ENCODE results near the gene PPM1N.

Gene PPM1N

GRCh38 chr19:45498411-45499195 lies at the start of gene PPM1N:
TSS of gene PPM1N (plus strand) at chr19:45498443. CDS start at chr19:45498473, 30 bp downstream.
- peak; percentile 77 to 80 for DNase-seq

DNA sequence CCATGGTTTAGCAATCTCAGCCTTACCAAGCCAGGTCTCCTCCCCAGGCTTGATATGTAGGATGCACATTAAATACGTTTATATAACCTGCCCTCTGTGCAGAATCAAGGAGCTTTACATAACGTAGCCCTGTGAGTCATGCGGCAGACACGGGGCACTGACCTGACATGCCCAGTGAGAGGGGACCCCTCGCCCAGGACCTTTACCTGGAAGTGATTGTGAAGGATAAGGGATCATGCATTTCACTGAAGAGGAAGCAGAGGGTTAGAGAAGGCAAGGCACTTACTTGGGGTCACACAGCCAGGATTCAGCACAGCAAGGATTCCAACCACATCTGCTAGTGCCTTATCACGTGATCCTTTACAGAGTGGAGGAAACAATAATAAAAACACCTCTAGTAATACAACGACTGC lies 49.4 kb upstream of the PPM1N start:
- no peak for DNase-seq

GRCh38 chr19:45450012-45450333 lies 48.3 kb upstream of the PPM1N start:
- DNase-seq, result no peak

DNA sequence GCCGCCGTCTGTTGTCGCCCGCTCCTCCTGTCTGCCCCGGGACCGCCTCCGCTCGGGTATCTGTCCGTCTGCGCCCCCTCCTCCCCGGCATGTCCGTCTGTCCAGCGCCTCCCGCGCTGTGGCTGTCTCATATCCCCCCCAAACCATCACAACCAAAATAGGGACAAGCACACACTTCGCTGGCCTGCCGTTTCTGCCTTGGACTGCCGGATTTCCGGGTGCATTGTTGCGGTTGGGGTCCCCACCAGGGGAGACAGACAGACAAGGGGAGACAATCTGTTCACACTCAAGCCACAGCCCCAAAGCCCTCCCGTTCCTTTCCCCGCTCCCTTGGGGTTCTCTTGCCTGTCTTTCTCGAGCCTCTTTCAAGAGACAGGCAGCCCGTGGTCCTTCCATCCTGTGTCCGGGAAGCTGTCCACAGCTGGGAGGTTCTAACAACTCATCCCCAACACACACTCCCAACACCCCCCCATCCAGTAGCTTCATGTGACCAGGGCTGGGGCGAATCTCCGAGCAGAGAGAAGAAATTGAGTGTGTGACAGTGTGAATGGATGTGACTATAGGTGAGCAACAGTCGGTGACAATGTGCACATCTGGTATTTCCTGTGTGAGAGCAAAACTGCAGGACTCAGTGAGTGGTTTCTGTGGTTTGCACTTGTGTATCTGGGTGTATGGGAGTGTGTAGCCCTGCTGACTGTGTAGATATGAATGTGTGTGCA lies 47.0 kb upstream of the PPM1N start:
- DNase-seq, result peak; percentile 66

DNA sequence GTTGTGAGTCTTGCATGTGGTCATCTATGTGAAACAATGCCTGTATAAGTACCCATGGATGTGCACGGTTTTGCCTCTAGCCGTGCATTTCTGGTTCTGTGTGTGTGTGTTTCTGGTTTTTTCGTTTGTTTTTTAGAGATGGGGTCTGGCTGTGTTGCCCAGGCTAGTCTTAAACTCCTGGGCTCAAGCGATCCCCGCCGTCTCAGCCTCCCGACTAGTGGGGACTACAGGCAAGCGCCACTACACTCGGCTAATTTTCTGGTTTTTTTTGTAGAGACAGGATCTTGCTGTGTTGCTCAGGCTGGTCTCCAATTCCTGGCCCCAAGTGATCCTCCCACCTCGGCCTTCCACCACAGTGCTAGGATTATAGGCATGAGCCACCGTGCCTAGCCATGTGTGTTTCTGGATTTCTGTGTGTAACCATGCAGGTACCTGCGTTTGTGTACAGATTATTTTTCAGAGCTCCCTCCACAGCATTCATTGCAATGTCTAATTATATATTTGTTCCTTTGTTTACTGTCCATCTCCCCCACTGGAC lies 46.3 kb upstream of the PPM1N start:
- no peak for DNase-seq

DNA sequence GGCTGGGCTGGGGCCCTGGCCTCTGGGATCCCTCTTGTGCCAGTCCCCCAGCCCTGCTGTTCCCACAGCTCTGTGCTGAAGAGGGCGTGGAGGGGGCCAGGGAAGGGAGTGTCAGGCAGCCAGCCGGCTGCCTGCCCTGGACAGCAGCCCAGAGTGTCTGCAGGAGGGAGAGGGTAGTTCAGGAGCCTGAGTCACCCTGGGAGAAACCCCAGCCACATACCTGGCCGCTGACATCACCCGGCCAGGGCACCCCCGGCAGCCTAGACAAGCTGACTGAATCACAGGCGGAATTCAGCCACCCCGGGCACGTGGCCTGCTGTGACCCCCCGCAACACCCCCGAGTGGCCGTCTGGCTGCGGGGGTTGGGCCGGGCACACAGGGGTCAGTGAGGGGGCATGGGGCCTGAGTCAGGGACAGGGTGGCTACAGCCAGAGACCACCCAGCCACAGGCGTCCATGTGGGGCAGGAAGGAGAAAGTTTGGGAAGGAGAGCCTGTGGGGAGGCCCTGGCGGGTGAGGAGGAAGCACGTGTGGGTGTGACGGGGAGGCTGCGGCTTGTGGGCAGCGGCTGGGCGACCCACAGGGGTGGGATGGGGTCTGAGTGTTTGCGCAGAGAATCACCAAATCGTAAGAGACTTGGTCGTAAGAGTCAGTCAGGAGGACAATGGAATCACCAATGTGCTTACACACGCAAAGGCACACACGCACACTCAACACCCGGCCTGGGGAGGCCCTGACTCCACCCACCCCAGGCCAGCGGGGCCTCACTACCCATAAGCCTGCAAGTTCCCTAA lies 42.3 kb upstream of the PPM1N start:
- peak; percentile 76 to 83 for DNase-seq

GRCh38 chr19:45456500-45456815 lies 41.8 kb upstream of the PPM1N start:
- no peak for DNase-seq

DNA sequence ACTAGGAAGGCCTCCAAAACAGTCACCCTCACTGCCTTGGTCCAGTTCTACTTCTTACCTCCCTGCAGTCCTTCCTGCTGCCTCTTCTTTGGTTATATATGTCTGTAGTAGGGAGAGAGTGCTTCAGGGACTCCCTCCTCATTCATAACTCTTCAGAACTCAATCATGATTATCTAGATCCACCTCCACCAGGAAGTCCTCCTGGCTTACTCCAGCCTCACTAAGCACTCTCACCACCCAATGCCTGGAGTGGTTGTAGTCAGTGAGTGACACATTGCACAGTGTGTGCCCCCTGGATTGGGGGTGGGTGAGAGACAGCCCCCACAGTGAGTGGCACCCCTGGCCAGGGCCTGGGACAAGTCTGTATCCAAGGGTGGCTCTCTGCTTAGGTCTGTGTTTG lies 40.5 kb upstream of the PPM1N start:
- DNase-seq, result no peak

DNA sequence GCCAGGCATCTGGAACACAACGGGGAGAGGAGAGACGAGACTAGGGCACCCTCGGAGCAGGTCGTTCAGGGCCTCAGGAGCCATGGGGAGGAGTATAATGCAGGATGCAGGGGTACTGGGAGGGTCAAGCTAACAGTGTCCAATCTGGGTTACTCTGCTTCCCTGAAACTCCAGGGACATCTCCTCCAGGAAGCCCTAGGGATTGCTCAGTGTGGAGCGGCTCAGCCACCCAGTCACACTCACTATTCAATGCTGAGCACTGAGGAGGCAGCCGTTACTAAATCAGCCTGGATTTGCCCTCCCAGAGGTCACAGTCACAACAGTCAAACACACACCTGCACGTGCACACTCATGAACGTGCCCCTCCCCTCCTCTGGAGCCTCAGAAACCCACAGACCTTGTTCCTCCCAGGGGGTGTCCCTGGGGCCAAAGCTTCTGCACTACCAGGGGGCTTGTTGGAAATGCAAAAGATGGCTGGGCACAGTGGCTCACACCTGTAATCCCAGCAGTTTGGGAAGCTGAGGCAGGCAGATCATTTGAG lies 37.4 kb upstream of the PPM1N start:
- DNase-seq, result no peak

DNA sequence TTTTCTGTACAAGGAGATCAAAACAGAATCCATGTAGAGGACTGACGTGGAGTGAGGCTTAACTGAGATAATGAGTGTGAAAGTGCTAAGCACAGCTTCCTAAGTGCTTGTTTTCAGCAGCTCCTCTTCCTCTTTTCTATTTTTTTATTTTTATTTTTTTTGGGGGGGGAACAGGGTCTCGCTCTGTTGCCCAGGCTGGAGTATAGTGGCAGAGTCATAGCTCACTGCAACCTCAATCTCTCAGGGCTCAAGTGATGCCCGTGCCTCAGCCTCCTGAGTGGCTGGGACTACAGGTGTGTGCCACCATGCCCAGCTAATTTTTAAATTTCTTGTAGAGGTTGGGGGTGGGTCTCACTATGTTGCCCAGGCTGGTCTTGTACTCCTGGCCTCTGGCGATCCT lies 36.1 kb upstream of the PPM1N start:
- DNase-seq, result no peak

DNA sequence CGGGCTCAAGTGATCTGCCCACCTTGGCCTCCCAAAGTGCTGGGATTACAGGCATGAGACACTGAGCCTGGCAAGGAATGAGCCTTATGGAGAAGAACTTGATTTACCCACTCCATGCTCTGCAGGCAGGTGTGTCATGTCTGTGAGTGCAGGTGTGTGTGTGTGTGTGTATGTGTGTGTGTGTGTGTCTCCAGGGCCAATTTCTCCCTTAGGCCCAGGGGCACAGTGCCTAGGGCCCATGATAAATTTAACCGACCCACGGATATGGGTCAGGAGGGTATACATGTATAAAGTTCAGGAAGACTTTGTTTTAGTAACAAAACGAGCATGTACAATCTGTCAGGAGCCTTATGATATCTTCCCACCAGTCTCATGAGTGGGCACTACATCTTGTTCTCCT lies 35.0 kb upstream of the PPM1N start:
- no peak for DNase-seq

- DNase-seq, result no peak
Measured at GRCh38 chr19:45464274-45464673, 34.0 kb upstream of the PPM1N start.

DNA sequence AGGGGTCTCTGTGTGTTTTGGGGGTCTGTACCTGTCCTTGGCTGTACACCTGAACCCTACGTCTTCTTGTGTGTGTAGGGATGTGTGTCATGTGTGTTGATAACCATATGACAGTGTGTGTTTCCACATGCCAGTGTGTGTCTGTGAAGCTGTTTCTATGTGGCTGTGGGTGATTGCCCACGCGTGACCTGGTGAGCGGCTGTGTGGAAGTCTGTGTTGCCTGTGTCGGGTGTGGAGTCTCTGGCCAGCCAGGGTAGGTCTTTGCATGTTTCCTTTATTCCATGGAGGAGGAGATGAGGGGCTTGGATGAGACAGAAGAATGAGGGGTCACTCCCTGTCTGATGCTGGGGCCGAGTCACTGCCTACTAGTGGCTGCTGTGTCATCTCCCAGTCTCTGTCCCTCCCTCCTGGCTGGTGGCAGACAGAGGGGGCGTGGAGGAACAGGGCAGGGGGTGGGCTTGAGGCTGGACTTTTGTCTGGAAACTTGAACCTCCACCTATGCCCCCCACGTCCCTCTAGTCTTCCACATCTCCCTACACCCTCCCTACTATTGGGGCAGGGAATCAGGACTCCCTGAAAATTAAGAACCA lies 33.3 kb upstream of the PPM1N start:
- DNase-seq, result no peak

DNA sequence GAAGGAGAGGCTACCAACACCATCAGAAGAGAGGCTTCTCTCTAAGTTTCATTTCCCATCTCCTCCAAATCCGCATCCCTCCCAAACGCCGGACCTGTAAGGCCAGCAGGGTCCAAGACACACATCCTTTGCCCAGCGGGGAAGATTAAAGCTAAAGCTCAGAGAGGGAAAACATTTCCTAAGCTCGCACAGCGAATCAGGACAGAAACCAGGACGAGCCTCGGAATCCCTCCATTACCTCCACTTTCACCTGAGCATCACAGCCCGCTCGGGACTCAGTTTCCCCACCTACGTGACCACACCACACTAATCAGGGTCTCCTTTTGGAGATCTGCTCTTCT lies 31.2 kb upstream of the PPM1N start:
- DNase-seq, result no peak

- peak; percentile 95 to 96 for DNase-seq
Measured at GRCh38 chr19:45467456-45468158, 30.6 kb upstream of the PPM1N start, which contains the start of gene FOSB. TSS of gene FOSB (plus strand) at chr19:45467996. CDS start at chr19:45468587, 591 bp downstream.

GRCh38 chr19:45468159-45468651 lies 30.0 kb upstream of the PPM1N start:
- peak; percentile 58 to 61 for DNase-seq

DNA sequence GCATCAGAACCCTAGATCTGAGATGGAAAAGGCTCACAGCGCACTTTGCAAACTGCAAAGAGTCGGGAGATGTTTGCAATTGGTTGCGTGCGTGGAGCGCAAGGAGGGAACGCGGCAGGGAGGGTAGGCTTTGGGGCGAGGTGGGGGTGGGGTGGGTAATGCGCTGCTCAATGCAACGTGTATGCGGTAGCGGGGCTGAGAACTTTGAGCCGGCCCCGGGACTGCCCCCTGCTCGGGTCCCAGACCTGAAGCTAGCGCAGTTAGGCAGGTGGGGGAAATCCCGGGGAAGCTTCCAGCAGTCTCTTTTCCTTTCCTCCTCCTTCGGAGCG lies 29.5 kb upstream of the PPM1N start:
- DNase-seq, result no peak

- peak; percentile 96 to 97 for DNase-seq
Measured at GRCh38 chr19:45469132-45469944, 28.9 kb upstream of the PPM1N start.

- peak in 1 of 2 experiments; percentile 49 for DNase-seq
Measured at GRCh38 chr19:45469945-45470761, 28.1 kb upstream of the PPM1N start.

- no peak for DNase-seq
Measured at GRCh38 chr19:45470762-45471081, 27.5 kb upstream of the PPM1N start.
